ENCODE data around the gene SMIM38. TPM values are rescaled to one million over a fixed set of nuclear protein-coding genes. Genes with fewer than 3 reads are reported as not detected.

Gene SMIM38
- total and polyA plus RNA-seq, 10 donors: 0.02 to 2.0 (median 0.93) TPM

DNA sequence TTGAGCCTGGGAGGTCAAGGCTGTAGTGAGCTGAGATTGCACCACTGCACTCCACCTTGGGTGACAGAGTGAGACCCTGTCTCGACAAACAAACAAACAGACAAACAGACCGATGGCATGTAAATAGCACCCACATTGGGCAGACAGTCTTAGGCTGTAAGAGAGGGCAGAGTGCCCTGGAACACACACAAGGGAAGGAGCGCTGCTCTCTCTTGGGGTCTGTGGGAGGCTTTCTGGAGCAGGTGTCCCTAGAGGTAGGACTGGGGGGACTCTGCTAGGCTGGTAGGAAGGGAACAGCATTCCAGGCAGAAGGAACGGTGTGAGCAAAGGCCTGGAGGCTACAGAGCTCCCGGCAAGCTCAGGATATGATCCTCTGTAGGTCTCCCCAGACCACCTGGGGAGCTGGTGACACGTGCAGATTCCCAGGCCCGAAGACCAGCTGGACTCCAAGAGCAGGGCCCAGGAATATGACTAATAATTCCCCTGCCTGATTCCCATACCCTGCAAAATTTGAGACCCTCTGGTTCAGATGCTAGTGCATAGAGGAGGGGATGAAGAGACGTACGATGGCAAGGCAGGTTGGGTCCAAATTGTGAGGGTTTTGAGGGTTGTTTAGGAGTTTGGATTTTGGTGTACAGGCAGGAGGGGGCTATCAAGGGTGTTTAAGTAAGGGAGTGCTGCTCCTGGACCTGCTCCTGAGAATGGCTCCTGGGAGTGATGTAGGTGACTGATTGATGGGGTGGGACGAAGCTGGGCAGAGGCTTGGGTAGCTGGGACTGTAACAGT, 11.6 kb downstream of the SMIM38 start:
- no peaks in the 10 kb centered on the region for H3K36me3 ChIP-seq
- 89 to 95% (median 90%) methylated on average over 8 to 10 of the region's 10 CpGs for WGBS, 5 donors
- no peak overlapping the region for H3K27ac ChIP-seq

DNA sequence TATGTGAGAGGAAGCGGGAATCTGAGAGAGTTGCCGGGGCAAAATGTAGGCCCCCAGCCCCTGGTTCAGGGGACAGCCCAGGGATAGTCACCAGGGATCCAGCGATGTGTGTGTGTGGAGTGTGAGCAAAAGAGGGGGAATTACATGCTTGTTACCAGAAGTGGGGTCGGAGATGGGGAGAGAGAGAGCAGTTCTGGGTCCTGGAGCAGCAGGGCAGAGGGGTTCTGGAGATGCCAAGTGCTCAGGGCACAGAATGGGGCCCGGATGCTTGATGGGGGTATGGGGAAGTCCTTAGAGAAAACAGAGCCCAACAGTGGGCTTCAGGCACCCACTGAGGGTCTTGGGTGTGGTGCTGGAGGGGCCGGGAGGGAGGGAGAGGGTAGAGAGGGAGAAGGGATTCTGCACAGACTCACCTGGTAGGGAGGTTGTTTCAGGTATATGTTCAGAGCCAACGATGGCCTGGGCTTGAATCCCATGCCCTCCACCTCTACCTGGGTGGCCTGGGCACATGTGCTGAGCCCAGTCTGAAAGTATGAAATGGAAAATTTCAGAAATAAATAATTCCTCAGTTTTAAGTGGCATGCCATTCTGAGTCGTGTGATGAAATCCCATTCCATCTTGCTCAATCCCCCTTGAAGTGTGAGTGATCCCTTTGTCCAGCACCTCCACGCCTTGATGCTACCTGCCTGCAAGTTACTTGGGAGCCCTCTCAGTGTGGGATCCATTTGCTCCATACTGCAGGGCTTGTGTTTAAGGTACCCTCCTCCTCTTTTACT, 12.4 kb downstream of the SMIM38 start:
- TF ChIP-seq POLR2AphosphoS5 (IDR thresholded peaks at IDR 0.05) (no peak), POLR2A (IDR thresholded peaks at IDR 0.05) (no peak), CTCF (IDR thresholded peaks at IDR 0.05 in 8 of 11, conservative IDR thresholded peaks at IDR 0.05 in 3 of 11) (no peak)
- H3K36me3 ChIP-seq: no peaks in the 10 kb centered on the region
- DNase-seq: peak; percentile 43
- no peak overlapping the region for H3K4me3 ChIP-seq
- no peaks in the 10 kb centered on the region for H3K27me3 ChIP-seq (replicated peaks in 1 of 7)
- H3K9me3 ChIP-seq: peaks cover 0 to 12% (median 4%) of the 10 kb centered on the region in 8 donors
- 73 to 88% (median 79%) methylated on average over 9 of the region's 9 CpGs for WGBS, 5 donors
- intact Hi-C loops (cut with DNase I; ENCODE audit: low total_unique reads): no loop called here
- H3K27ac ChIP-seq: no peak overlapping the region
- H3K4me1 ChIP-seq: peaks cover 6 to 15% (median 11%) of the 10 kb centered on the region in 6 donors

More for the DNA sequence above, 11.6 kb downstream of the SMIM38 start:
- intact Hi-C loops (cut with DNase I; ENCODE audit: low total_unique reads): no loop called here
- TF ChIP-seq POLR2AphosphoS5 (IDR thresholded peaks at IDR 0.05) (no peak), CTCF (IDR thresholded peaks at IDR 0.05 in 8 of 11, conservative IDR thresholded peaks at IDR 0.05 in 3 of 11) (no peak), POLR2A (IDR thresholded peaks at IDR 0.05) (no peak)
- peaks cover 6 to 15% (median 11%) of the 10 kb centered on the region in 6 donors for H3K4me1 ChIP-seq
- DNase-seq: no peak
- no peak overlapping the region for H3K4me3 ChIP-seq
- H3K9me3 ChIP-seq: peaks cover 0 to 19% (median 4%) of the 10 kb centered on the region in 8 donors
- no peaks in the 10 kb centered on the region for H3K27me3 ChIP-seq (replicated peaks in 1 of 7)

GRCh38 chr11:69169479-69169878, 13.7 kb downstream of the SMIM38 start:
- TF ChIP-seq CTCF (IDR thresholded peaks at IDR 0.05 in 8 of 11, conservative IDR thresholded peaks at IDR 0.05 in 3 of 11): no peak
- TF ChIP-seq POLR2AphosphoS5 (IDR thresholded peaks at IDR 0.05): no peak
- no peak for TF ChIP-seq POLR2A (IDR thresholded peaks at IDR 0.05)
- WGBS, 5 donors: 87 to 94% (median 93%) methylated on average over 3 of the region's 3 CpGs

DNA sequence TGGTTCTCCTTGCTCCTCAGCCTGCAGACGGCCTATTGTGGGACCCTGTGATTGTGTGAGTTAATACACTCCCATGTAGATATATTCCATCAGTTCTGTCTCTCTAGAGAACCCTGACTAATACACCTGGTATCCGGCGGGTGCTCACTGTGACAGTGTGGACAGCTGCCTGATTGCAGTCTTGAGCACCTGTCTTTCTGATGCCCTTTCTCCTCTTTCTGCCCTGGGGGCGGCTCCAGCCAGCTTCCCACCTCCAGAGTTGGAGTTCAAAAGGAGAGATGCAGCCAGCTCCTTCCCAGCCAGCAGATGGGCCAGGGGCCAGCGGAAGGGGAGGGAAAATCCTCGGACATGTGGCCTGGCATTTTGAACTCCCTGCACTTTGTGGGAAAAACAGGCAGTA, 15.0 kb downstream of the SMIM38 start:
- Histone ChIP-seq H3K4me3 (no peak overlapping the region), H3K4me1 (peaks cover 6 to 15% (median 11%) of the 10 kb centered on the region in 6 donors), H3K27me3 (replicated peaks in 1 of 7) (no peaks in the 10 kb centered on the region), H3K27ac (no peak overlapping the region), H3K9me3 (peaks cover 0 to 16% (median 7%) of the 10 kb centered on the region in 8 donors), H3K36me3 (no peaks in the 10 kb centered on the region)
- WGBS, 5 donors: 81 to 96% (median 92%) methylated on average over 6 of the region's 6 CpGs
- TF ChIP-seq POLR2AphosphoS5 (IDR thresholded peaks at IDR 0.05): no peak
- TF ChIP-seq CTCF (IDR thresholded peaks at IDR 0.05 in 8 of 11, conservative IDR thresholded peaks at IDR 0.05 in 3 of 11): no peak
- no peak for TF ChIP-seq POLR2A (IDR thresholded peaks at IDR 0.05)
- intact Hi-C loops (cut with DNase I; ENCODE audit: low total_unique reads): no loop called here
- DNase-seq: peak; percentile 33

More at GRCh38 chr11:69169479-69169878, 13.7 kb downstream of the SMIM38 start:
- Histone ChIP-seq H3K27ac (no peak overlapping the region), H3K4me3 (no peak overlapping the region), H3K36me3 (no peaks in the 10 kb centered on the region), H3K9me3 (peaks cover 0 to 3% (median 0%) of the 10 kb centered on the region in 8 donors), H3K4me1 (peaks cover 6 to 15% (median 11%) of the 10 kb centered on the region in 6 donors), H3K27me3 (replicated peaks in 1 of 7) (no peaks in the 10 kb centered on the region)
- intact Hi-C loops (cut with DNase I; ENCODE audit: low total_unique reads): no loop called here
- no peak for DNase-seq

All from spleen (tissue), 11 donors.